K562 (cell line): ENCODE data around the gene GNB2. TPM values are rescaled to one million over a fixed set of nuclear protein-coding genes. Genes with fewer than 3 reads are reported as not detected.

Experiments
- BRF2 ChIP-seq: IDR thresholded peaks from 3 replicates; pipeline ENCODE4 v1.6.1; 2011; ENCODE audit warnings: borderline replicate concordance, mild to moderate bottlenecking; ENCODE audit not compliant: insufficient read length, insufficient read depth
- DACH1 ChIP-seq: fragments of 450-650 bp; IDR thresholded peaks from 2 replicates; pipeline ENCODE4 v1.6.1; 2018; ENCODE audit not compliant: partially characterized antibody
- GTF3C2 ChIP-seq: IDR thresholded peaks from 3 replicates; pipeline ENCODE4 v1.6.1; 2011; ENCODE audit warnings: borderline replicate concordance, mild to moderate bottlenecking, moderate library complexity; ENCODE audit not compliant: insufficient read length; ENCODE audit errors: extremely low read depth
- ZNF277 ChIP-seq: fragments of 250-450 bp; sonication (Bioruptor Pico); IDR thresholded peaks from 2 replicates; pipeline ENCODE4 v1.8.0; 2022; ENCODE audit warnings: inconsistent platforms, mild to moderate bottlenecking, moderate library complexity, borderline replicate concordance
- ZNF407 ChIP-seq: fragments of 450-650 bp; IDR thresholded peaks from 2 replicates; pipeline ENCODE4 v1.6.1; 2016; ENCODE audit warnings: low read depth
- ZNF695 ChIP-seq: fragments of 450-650 bp; formaldehyde crosslinking; IDR thresholded peaks from 2 replicates; pipeline ENCODE4 v1.4.0; 2020; ENCODE audit warnings: mild to moderate bottlenecking, moderate library complexity
- ZNF780A ChIP-seq: fragments of 250-450 bp; sonication (Bioruptor Pico); IDR thresholded peaks from 2 replicates; pipeline ENCODE4 v1.5.0; 2021; ENCODE audit warnings: mild to moderate bottlenecking
- polyA plus RNA-seq, 8 experiments: library from polyadenylated mRNA; depleted of rRNA in 4 of 8; stranded (reverse) in 5 of 8; unstranded in 3 of 8; fragments of >200 nt; fragmentation: Nextera tagmentation in 2 of 8; fragmentation: Illumina TruSeq in 1 of 8; extraction: Ambion mirVana in 2 of 8; extraction: Trizol in 1 of 8; gene quantifications; 2 replicates each; pipeline versions ENCODE4 v1.2.1 to v1.2.3, GENCODE V29; 2011 to 2014; ENCODE audit warnings: inconsistent platforms in 1 of 8, missing spikeins in 1 of 8
- total RNA-seq, 7 experiments: library from RNA; depleted of rRNA in 6 of 7; stranded (reverse); fragments of >200 nt in 6 of 7; fragmentation: Illumina TruSeq in 2 of 7; extraction: Trizol in 2 of 7; gene quantifications; 2 replicates each; pipeline versions ENCODE4 v1.2.1 to v1.2.3, GENCODE V29; 2011 to 2021; ENCODE audit warnings: low replicate concordance in 1 of 7

Gene GNB2
- total and polyA plus RNA-seq, 9 of the 15 experiments (the other 6 are each of a cell fraction or from before 2014, with no cell fraction given): 0.65 to 320 (median 104) TPM

GRCh38 chr7:100623951-100624824 is 49.4 kb upstream of the GNB2 start (continued):
- TF ChIP-seq ZNF277 (no peak), GTF3C2 (no peak), DACH1 (no peak), ZNF780A (no peak), ZNF407 (no peak), ZNF695 (CRISPR knock-in tag) (no peak), BRF2 (no peak)
